ENCODE results near the gene OR52I1. TPM values are rescaled to one million over a fixed set of nuclear protein-coding genes. Genes with fewer than 3 reads are reported as not detected.

Gene OR52I1, protein sequence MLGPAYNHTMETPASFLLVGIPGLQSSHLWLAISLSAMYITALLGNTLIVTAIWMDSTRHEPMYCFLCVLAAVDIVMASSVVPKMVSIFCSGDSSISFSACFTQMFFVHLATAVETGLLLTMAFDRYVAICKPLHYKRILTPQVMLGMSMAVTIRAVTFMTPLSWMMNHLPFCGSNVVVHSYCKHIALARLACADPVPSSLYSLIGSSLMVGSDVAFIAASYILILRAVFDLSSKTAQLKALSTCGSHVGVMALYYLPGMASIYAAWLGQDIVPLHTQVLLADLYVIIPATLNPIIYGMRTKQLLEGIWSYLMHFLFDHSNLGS
- not detected in 2 replicates for total RNA-seq

DNA sequence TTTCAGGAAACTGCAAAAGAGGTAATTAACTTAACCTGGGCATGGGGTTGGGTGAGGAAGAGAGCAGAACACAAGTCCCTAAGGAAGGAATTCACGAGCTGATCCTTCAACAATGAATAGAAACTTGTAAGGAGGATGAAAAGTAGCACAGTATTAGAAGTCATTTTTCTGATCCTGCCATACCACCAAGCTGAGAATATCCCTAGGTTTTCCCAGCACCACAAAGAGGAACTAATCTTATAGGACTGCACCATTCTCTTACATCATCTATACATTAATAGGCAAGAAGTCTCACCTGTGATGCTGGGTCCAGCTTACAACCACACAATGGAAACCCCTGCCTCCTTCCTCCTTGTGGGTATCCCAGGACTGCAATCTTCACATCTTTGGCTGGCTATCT, at the start of gene OR52I1:
Gene OR52I1, plus strand, starts transcription at position 301 of the 400 bp plus-strand sequence. Its CDS starts 0 bp downstream, at position 301.
- DNase-seq (ENCODE audit: low read depth, low spot score) = no peak

DNA sequence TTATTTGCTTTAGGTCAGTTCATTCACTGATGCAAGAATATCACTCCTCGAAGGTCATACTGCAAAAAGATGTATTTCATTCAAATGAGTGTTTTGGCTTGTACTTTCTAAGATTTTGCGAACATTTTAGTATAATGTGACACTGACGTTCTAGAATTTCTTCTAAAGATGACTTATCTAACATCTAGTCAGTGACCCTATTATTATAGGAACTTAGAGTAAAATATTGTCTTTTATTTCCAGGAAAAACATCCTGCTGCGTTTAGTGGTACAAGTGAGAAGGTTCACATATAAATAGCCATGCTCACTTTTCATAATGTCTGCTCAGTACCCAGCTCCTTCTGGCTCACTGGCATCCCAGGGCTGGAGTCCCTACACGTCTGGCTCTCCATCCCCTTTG, 48.9 kb upstream of the OR52I1 start, which contains the start of gene OR52M1:
Gene OR52M1, plus strand, starts transcription at position 301 of the 400 bp plus-strand sequence. Its CDS starts 0 bp downstream, at position 301.
- DNase-seq (ENCODE audit: low read depth, low spot score) = no peak

DNA sequence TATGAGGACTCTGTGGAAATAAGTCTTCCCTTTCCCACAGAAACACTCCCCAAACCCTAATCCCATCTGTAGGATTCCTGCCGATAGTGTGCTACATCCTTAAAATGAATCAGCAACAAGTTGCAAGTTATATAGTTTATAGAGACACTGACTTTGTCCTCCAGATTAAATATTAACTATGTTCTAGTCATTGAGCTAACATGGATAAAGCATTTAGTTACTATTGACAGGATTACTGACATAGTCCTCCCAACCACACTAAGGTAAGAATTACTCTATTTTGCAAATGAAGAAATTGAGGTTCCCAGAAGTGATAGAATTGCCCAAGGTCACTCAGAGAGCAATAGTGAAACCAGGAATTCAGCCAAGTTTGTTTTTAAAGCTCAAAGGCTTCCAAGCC, 47.0 kb upstream of the OR52I1 start:
- no peak for DNase-seq (ENCODE audit: low read depth, low spot score)

GRCh38 chr11:4547416-4547815, 46.4 kb upstream of the OR52I1 start:
- DNase-seq (ENCODE audit: low read depth, low spot score) = no peak

GRCh38 chr11:4551346-4551979, 42.4 kb upstream of the OR52I1 start:
- no peak for DNase-seq (ENCODE audit: low read depth, low spot score)

DNA sequence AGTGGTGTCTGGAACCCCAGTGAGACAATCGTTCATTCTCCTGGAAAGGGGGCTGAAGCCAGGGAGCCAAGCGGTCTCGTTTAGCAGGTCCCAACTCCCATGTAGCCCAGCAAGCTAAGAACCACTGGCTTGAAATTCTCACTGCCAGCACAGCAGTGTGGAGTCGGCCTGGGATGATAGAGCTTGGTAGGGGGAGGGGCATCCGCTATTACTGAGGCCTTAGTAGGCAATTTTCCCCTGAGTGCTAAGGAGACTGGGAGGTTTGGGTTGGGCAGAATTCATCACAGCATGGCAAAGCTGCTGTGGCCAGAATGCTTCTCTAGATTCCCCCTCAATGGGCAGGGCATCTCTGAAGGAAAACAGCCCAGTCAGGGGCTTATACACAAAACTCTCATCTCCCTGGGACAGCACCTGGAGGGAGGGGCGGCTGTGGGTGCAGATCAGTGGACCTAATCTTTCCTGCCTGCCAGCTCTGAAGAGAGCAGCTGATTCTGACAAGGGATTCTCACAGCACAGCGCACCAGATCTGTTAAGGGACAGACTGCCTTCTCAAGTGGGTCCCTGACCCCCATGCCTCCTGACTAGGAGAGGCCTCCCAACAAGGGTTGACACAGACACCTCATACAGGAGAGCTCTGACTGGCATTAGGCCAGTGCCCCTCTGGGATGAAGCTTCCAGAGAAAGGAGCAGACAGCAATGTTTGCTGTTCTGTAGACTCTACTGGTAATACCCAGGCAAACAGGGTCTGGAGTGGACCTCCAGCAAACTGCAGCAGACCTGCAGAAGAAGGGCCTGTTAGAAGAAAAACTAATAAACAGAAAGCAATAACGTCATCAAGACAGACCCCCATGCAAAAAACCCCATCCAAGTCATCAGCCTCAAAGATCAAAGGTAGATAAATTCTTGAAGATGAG, 34.1 kb upstream of the OR52I1 start:
- DNase-seq (ENCODE audit: low read depth, low spot score) = no peak

DNA sequence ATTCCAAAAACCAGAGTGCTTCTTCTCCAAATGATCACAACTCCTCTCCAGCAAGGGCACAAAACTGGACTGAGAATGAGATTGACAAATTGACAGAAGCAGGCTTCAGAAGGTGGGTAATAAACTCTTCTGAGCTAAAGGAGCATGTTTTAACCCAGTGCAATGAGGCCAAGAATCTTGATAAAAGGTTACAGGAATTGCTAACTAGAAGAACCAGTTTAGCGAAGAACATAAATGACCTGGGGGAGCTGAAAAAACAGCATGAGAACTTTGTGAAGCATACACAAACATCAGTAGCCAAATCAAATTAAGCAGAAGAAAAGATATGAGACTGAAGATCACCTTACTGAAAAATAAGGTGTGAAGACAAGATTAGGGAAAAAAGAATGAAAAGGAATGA, 33.4 kb upstream of the OR52I1 start:
- no peak for DNase-seq (ENCODE audit: low read depth, low spot score)

DNA sequence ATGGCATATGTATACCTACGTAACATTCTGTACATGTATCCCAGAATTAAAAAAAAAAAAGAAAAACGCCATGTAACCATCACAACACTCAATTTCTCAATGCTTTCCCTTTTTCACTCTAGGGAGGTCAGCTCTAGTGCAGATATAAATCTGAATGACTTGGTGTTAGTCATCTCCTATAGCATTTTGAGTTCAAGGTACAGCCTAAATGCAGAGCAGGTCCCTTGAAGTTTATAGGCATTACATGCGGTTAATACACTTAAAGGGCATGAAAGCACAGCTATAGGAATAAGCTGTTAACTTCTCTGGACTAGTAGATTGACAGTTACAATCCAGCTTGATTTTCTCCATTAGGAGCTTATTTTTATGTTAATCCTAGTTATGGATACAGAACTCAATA, 28.5 kb upstream of the OR52I1 start:
- DNase-seq (ENCODE audit: low read depth, low spot score) = no peak

- no peak for DNase-seq (ENCODE audit: low read depth, low spot score)
Measured at GRCh38 chr11:4569075-4569474, 24.8 kb upstream of the OR52I1 start.

- no peak for DNase-seq (ENCODE audit: low read depth, low spot score)
Measured at GRCh38 chr11:4576880-4577279, 17.0 kb upstream of the OR52I1 start.

GRCh38 chr11:4577761-4578160, 16.1 kb upstream of the OR52I1 start:
- no peak for DNase-seq (ENCODE audit: low read depth, low spot score)

DNA sequence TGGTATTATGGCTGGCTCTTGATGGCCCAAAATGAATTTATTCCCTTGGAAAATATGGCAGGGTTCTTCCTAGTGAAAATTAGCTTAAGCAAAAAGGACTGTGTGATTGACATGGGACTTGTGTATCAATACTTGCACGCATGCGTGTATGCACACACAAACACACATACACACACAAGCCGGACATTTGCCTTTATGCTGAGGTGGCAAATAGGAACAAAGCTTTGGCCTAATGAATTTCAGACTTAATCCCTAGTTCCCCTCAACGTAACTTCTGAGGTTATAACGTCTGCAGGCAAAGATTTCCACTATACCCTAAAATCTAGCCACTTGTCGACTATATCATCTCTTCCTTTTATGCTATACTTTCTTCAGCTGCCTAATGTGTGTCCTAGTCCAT, 15.2 kb upstream of the OR52I1 start:
- DNase-seq (ENCODE audit: low read depth, low spot score) = no peak

DNA sequence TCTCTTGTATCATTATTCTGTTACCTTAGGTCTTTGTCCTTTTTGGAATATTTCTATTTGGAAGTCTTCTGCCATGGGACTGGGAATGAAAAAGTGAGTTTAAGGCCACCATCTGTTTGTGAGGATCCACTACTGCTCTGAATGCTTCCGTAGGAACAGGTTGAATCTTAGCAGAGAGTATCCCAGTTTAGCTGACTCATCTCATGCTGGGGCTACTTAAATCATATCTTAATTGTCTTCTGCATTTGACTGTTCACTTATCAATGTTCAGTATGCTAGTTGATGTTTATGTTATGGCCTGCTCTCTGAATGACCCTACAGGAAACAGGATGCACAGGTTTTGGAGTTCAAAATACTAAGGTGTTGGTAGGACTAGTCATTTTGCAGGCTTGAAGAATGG, 13.7 kb upstream of the OR52I1 start:
- no peak for DNase-seq (ENCODE audit: low read depth, low spot score)

- DNase-seq (ENCODE audit: low read depth, low spot score) = no peak
Measured at GRCh38 chr11:4581443-4581842, 12.4 kb upstream of the OR52I1 start, which contains the start of gene OR52I2. Gene OR52I2 (plus strand): TSS chr11:4581743.

DNA sequence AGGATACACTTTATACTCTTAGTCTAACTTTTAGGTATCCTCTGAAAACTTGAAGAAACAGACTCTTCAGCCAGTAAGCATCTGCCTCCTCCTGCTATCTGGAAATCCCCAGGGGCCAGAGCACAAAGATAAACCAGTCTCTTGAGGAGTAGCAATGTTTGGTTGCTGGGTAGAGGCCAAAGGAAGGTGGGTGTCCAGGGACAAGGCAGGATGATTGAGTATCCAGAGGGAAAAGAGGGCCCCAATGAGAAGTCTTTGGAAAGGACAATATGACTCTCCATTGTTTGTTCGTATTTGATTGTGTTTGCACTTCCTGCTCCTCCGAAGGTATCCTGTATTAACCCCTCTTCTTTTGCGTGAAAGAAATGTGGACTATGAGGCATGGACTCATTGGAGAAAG, 4.8 kb upstream of the OR52I1 start:
- no peak for DNase-seq (ENCODE audit: low read depth, low spot score)

- no peak for DNase-seq (ENCODE audit: low read depth, low spot score)
Measured at GRCh38 chr11:4605057-4605456, 11.2 kb downstream of the OR52I1 start.

- DNase-seq (ENCODE audit: low read depth, low spot score) = no peak
Measured at GRCh38 chr11:4606231-4607015, 12.6 kb downstream of the OR52I1 start.

DNA sequence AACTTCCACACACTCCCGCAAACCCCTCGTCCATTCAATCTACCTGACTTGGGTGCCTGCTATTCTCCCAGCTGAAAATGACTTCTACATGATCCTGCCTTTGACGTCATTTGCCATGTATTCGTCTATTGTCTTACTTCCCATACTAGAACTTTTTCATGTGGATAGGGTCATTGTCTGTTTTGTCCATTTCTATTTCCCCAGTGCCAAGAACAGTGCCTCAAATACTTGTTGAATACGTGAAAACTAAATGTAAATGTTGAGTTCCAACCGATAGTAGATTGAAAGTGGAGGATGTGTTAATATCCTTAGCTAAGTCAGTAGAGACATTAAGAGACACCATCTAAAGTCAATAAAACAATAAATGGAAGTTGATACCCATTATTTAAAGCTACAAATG, 13.3 kb downstream of the OR52I1 start:
- no peak for DNase-seq (ENCODE audit: low read depth, low spot score)

- peak; percentile 75 for DNase-seq (ENCODE audit: low read depth, low spot score)
Measured at GRCh38 chr11:4607781-4608666, 14.2 kb downstream of the OR52I1 start, which contains the start of gene TRIM68. Gene TRIM68 (minus strand): TSS chr11:4608231. CDS start chr11:4605504, 2,727 bp downstream.

Data from pulmonary artery endothelial cell (primary cell).